ENCODE data around the gene SNTG2. TPM values are rescaled to one million over a fixed set of nuclear protein-coding genes. Genes with fewer than 3 reads are reported as not detected.

Gene SNTG2
- total and polyA plus RNA-seq, 2 experiments from 2014 or later = 0.66 to 1.0 TPM

DNA sequence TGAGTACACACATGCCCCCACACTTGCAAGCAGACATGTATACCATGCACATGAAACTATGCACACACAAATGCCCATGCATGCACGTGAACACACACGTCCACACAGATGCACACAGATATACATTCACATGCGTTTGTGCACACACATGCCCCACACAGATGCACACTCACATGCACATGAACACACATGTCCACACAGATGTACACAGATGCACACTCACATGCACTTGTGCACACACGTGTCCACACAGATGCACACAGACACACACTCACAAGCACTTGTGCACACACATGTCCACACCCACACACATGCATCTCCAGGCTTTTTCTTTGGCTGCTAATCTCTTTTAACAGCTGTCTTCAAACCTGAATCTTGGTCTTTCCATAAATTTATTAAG is 31.1 kb downstream of the SNTG2 start:
- no peak overlapping the region for H3K4me3 ChIP-seq
- no peak for DNase-seq (ENCODE audit: low read depth in 1 of 2, low spot score in 1 of 2)
- TF ChIP-seq, protein P1, sequence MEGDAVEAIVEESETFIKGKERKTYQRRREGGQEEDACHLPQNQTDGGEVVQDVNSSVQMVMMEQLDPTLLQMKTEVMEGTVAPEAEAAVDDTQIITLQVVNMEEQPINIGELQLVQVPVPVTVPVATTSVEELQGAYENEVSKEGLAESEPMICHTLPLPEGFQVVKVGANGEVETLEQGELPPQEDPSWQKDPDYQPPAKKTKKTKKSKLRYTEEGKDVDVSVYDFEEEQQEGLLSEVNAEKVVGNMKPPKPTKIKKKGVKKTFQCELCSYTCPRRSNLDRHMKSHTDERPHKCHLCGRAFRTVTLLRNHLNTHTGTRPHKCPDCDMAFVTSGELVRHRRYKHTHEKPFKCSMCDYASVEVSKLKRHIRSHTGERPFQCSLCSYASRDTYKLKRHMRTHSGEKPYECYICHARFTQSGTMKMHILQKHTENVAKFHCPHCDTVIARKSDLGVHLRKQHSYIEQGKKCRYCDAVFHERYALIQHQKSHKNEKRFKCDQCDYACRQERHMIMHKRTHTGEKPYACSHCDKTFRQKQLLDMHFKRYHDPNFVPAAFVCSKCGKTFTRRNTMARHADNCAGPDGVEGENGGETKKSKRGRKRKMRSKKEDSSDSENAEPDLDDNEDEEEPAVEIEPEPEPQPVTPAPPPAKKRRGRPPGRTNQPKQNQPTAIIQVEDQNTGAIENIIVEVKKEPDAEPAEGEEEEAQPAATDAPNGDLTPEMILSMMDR (IDR thresholded peaks at IDR 0.05; ENCODE audit: low read depth, low read length) = no peak
- no peaks in the 10 kb centered on the region for H3K27me3 ChIP-seq
- no peaks in the 10 kb centered on the region for H3K9me3 ChIP-seq (ENCODE audit: low read depth)
- no peaks in the 10 kb centered on the region for H3K4me1 ChIP-seq (ENCODE audit: low read depth)
- no peaks in the 10 kb centered on the region for H3K36me3 ChIP-seq
- H3K27ac ChIP-seq = no peak overlapping the region

DNA sequence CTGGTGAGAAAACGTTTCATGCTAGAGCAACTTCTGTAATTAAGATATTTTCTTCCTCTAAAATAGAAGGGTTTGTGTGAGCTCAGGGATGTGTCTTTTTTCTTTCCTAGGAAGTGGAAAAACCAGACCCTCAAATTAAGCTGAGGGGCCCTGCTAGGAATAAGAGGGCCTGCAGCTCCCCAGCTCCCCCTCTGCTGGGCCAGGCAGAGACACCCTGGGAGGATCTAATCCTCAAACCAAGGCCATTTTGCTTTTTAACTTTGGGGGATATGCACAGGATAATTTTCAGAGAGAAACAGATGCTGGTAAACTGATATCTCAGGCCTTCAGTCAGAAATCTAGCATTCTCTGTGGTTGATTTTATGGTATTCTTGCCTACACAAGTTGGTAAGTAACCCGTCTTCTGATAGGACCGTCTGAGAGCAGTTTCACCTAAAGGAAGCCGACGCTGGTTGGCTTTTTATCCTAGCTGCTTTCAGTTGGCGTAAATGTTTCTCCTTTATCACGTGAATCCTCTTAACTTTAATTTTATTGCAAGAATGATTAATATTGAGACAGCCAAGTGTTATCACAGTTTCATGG is 34.8 kb downstream of the SNTG2 start:
- Histone ChIP-seq H3K9me3 (ENCODE audit: low read depth) (no peaks in the 10 kb centered on the region), H3K27me3 (no peaks in the 10 kb centered on the region), H3K4me3 (no peak overlapping the region), H3K4me1 (ENCODE audit: low read depth) (peaks cover 11% of the 10 kb centered on the region), H3K36me3 (no peaks in the 10 kb centered on the region), H3K27ac (no peak overlapping the region)
- TF ChIP-seq, protein P1 (IDR thresholded peaks at IDR 0.05; ENCODE audit: low read depth, low read length) = no peak
- DNase-seq (ENCODE audit: low read depth in 1 of 2, low spot score in 1 of 2) = no peak

DNA sequence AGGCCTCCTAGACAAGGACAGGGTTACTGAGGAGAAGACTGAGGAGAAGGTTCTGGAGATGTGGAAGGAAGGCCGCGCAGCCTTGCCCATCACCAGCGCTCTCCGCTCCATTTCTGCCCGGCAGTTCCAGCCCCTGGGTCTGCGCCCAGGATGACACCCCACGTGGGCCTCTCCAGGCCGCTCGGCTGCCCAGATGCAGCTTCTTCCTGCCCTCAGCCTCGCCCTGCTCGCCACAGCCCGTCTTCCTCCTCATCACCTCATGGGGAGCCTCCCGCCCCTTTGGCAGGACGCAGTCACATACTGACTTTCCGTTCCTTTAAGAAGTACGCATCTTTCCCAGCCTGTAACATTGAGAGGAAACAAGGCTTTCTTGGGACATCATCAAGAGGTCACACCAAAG is 37.1 kb downstream of the SNTG2 start:
- H3K27me3 ChIP-seq = no peaks in the 10 kb centered on the region
- H3K36me3 ChIP-seq = no peaks in the 10 kb centered on the region
- no peak overlapping the region for H3K27ac ChIP-seq
- H3K4me1 ChIP-seq (ENCODE audit: low read depth) = peaks cover 17% of the 10 kb centered on the region
- H3K4me3 ChIP-seq = no peak overlapping the region
- H3K9me3 ChIP-seq (ENCODE audit: low read depth) = no peaks in the 10 kb centered on the region
- TF ChIP-seq, protein P1 (IDR thresholded peaks at IDR 0.05; ENCODE audit: low read depth, low read length) = no peak
- DNase-seq (ENCODE audit: low read depth in 1 of 2, low spot score in 1 of 2) = no peak

DNA sequence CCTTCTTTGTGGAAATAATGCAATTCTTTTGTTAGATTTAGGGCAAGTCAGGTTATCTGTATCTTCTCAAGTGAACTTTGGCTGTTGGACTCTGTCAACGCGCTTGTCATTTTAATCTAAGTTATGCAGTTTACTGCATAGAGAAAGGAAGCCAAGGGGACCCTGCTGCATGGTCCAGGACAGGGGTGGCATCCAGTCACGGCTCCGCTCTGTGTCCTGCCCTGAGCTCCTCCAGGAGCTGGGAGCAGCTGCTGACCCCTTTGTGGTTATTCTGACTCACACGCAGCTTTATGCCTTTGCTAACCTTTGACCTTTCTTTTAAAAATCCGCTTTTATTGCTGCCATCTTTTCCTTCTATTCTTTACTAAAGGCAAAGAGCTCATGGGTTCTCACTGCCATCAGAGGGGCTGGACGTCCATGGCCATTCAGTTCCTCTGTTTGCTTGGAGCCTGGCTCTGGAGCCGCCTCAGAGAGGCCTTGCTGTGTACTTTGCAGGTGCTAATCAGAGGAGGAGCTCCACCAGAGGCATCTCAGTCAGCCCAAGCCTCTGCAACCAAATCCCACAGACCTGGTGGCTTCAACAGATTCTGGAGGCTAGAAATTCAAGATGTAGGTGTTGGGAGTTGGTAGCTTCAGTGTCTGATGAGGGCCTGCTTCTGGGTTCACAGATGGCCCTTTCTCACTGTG is 39.3 kb downstream of the SNTG2 start:
- peak in 1 of 2 donors; percentile 81 for DNase-seq (ENCODE audit: low read depth in 1 of 2, low spot score in 1 of 2)
- H3K27me3 ChIP-seq = no peaks in the 10 kb centered on the region
- H3K27ac ChIP-seq = peak overlapping the region; percentile 68
- TF ChIP-seq, protein P1 (IDR thresholded peaks at IDR 0.05; ENCODE audit: low read depth, low read length) = no peak
- H3K36me3 ChIP-seq = no peaks in the 10 kb centered on the region
- H3K9me3 ChIP-seq (ENCODE audit: low read depth) = no peaks in the 10 kb centered on the region
- peaks cover 17% of the 10 kb centered on the region for H3K4me1 ChIP-seq (ENCODE audit: low read depth)
- H3K4me3 ChIP-seq = no peak overlapping the region

DNA sequence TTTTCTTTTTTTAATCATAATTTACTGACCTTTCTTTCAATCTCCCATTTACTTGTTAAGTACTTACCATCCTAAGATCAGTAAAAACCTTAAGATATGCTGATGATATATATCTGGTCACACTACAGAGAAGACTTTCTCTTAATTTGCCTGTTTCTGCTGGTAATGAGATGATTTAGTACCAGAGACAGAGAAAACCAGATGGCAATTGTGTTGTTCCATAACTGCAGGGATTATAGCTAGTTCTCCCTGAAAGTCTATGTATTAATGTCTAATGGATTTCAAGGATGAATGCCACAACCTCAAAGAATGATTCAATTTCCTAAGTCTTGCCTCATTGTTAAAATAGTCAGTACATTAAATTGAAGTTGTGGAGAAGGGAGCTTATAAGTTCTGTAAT is 40.3 kb downstream of the SNTG2 start:
- Histone ChIP-seq H3K4me3 (no peak overlapping the region), H3K27ac (no peak overlapping the region), H3K27me3 (no peaks in the 10 kb centered on the region), H3K4me1 (ENCODE audit: low read depth) (peaks cover 17% of the 10 kb centered on the region), H3K36me3 (no peaks in the 10 kb centered on the region), H3K9me3 (ENCODE audit: low read depth) (no peaks in the 10 kb centered on the region)
- TF ChIP-seq, protein P1 (IDR thresholded peaks at IDR 0.05; ENCODE audit: low read depth, low read length) = no peak
- no peak for DNase-seq (ENCODE audit: low read depth in 1 of 2, low spot score in 1 of 2)

All from cardiac muscle cell (in vitro differentiated cells and primary cell).